Inflammatory macrophage treated with lipopolysaccharide for 1 hour (primary cell): Measurements from ENCODE around the gene PLXNC1.

Experiments used
- DNase-seq, 2 donors: peaks; one replicate each; pipeline ENCODE4 v3.0.0-alpha.2; 2020 to 2022

PLXNC1 gene

DNA sequence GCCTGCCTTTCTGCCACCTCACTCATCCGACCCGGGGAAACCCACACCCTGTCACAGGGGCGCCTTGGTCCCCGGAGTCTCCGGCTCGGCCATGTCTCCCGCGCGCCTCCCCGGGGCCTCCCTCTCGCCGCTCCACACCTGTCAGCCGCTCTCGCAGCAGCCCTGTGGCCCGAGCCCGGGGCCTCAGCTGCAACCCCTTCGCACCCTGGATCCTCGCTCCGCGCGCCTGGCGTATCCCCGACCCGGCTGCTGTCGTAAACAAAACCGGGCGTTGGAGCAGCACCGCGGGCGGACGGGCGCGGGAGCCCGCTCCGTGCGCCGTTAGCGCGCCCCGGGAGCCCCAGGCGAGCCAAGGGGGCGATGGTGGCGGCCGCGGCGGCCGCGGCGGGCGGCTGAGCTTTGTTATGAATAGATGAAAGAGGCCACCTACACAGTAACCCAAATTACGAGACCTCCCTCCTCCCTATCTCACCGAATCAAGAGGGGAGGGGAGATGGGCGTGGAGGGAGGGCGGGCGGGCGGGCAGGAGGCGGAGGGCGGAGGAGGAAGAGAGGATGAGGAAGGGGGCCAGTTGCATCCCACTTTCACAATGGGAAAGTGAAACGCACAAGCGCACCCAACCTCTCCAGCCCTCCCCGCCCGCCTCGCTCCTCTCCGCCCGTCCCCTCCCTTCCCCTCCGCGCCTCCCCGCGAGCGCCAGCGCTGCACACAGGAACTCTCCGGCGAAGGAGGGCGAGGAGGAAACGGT is at the start of gene PLXNC1:
Gene PLXNC1, plus strand, starts transcription at position 587 of the 748 bp plus-strand sequence. CDS start 395 bp downstream, outside the sequence.
- DNase-seq = peak; percentile 70 to 73

DNA sequence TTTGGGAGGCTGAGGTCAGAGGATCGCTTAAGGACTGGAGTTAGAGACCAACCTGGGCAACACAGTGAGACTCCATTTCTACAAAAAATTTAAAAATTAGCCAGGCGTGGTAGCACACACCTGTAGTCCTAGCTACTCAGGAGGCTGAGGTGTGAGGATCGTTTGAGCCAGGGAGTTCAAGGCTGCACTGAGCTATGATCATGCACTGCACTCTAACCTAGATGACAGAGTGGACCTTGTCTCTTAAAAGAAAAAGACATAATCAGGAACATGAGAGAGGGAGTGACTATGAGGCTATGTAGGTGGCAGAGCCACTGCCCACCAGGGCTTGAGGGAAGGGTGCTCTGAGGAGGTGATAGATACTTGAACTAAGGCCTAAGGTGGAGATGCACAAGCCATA is 49.2 kb upstream of the PLXNC1 start:
- no peak for DNase-seq

DNA sequence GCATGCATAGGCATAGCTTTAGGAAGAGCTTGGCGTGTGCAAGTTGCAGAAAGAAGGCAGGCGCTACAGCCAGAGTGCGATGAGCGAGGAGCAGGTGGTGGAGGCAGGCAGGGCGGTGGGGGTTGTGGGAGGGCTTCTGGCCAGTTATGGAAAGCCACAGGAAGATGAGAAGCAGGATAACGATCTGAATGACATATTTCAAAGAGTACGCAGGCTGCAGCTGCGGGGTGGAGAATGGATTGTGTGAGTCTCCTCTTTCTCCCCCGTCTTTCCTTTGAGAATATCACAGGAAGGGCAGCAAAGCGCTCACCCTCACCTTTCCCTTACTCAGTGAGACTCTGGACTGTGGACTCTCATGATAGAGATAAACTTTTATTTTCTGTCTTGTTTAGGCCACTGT is 48.7 kb upstream of the PLXNC1 start:
- DNase-seq = no peak

- no peak for DNase-seq
These were observed 48.2 kb upstream of the PLXNC1 start for GRCh38 chr12:94100211-94100627.

DNA sequence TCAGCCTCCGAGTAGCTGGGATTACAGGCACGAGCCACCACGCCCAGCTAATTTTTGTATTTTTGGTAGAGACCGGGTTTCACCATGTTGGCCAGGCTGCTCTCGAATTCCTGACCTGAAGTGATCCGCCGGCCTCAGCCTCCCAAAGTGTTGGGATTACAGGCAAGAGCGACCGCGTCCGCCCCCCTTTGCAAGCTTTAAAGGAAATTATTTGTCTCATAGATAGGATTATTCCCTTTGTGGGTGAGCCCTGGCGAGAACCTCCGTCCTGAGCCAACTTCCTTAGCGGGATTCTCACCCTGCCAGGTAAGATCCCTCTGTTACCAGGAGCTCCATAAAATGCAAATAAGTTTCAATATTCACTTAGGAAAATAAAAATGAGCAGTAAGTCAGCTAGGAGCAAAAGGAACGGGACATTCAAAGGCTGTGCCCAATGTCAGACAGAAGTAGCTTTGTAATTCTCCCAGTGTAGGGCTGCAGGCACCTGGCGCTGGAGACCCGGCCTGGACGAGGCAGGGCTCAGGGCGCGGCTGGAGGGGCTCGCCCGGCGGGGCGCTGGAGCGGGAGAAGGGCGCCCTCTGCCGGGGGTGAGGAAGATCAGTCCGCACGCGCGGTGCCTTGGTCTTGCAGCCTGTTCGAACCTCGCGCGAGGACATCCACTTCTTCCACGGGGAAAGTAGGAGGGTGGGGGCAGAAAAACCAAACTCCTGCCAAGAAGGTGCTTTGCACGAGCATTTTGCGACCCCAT is 47.2 kb upstream of the PLXNC1 start:
- DNase-seq = peak; percentile 40 to 76

- peak; percentile 79 to 96 for DNase-seq
These were observed 46.4 kb upstream of the PLXNC1 start for GRCh38 chr12:94101738-94102660.

- DNase-seq = peak; percentile 20 to 50
These were observed 44.4 kb upstream of the PLXNC1 start for GRCh38 chr12:94103986-94104385.

- DNase-seq = no peak
These were observed 40.5 kb upstream of the PLXNC1 start for GRCh38 chr12:94107910-94108309.

DNA sequence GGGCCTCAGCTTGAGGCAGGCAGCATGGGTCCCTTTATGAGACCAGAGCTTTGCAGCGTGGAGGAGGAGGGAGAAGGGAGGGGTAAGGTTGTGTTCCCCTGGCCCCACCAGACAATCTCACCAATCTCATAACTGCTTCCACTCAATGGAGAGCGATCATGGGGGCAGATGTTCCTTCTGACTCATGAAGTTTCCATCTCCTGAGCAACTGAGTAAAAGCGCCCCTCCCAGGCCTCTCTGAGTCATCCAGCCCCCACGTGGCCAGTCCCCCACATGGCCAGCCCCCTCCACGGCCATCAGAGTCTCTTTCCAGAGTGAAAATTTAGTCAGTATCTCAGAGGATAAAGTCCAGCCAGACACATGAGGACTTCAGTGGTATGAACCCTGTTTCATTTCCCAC is 39.2 kb upstream of the PLXNC1 start:
- peak; percentile 48 to 61 for DNase-seq

GRCh38 chr12:94110258-94110657 is 38.1 kb upstream of the PLXNC1 start:
- no peak for DNase-seq

GRCh38 chr12:94111302-94111701 is 37.1 kb upstream of the PLXNC1 start:
- DNase-seq = no peak

GRCh38 chr12:94112121-94112520 is 36.3 kb upstream of the PLXNC1 start:
- peak; percentile 44 to 68 for DNase-seq

GRCh38 chr12:94114166-94114565 is 34.2 kb upstream of the PLXNC1 start:
- no peak for DNase-seq

- DNase-seq = peak in 1 of 2 donors; percentile 46
These were observed 32.2 kb upstream of the PLXNC1 start for GRCh38 chr12:94116191-94116590.

DNA sequence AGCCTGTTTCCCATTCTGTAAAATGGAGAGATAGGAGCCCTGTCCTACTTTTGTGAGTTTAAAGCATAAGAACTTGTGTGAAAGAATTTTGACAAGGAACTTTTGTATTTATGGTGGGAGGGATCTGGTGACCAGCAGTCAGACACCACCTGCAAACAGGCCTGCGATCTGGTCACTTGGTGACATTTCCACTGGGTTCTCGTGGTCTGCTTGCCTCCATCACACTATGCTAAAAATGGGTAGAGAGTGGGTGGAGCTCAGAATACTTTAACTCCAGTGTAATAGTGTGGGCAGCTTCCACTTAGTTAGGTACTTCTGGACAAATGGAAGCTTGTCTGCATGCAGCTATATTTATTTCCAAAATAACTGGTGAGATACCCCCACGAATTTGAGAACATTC is 26.5 kb upstream of the PLXNC1 start:
- DNase-seq = peak; percentile 24 to 79

DNA sequence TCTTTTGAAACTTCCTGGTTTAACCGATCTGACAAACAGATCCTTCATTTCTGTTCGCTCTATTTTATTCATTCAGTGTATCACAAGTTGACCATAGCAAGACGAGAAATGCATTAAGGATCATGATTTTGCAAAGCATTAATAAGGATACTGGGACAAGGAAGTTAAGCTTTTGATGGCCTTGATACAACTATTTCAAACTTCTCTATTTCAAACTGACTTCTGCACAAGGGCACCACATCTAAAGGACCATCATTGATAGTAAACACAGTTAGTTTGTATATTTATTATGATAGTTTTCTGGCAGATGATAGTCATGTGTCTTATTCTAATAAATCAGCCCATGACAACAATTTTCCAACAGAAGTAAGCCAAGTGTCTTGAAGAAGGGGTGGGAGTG is 25.8 kb upstream of the PLXNC1 start:
- peak in 1 of 2 donors; percentile 25 for DNase-seq

- DNase-seq = peak; percentile 68 to 86
These were observed 25.2 kb upstream of the PLXNC1 start for GRCh38 chr12:94123127-94123526.

DNA sequence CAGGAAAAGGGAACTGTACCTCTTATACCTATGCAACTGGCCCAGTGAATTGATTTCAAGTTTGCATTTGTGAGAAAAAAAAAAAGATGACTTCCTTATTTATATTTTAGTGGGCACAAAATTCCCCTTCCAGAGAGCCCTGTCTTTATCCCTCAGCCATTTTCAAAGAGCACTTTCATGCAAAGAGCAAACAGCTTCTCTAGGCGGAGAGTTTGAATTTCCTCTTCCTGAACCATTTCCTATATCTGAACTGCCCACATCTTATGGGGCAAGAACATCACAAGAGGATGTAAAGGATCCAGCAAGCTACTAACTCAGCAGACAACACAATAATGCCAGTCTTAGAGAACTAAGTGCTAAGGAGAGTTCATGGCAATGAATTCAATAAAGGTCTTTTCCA is 22.3 kb upstream of the PLXNC1 start:
- peak; percentile 82 to 95 for DNase-seq

GRCh38 chr12:94127239-94128131 is 20.9 kb upstream of the PLXNC1 start:
- DNase-seq = no peak

DNA sequence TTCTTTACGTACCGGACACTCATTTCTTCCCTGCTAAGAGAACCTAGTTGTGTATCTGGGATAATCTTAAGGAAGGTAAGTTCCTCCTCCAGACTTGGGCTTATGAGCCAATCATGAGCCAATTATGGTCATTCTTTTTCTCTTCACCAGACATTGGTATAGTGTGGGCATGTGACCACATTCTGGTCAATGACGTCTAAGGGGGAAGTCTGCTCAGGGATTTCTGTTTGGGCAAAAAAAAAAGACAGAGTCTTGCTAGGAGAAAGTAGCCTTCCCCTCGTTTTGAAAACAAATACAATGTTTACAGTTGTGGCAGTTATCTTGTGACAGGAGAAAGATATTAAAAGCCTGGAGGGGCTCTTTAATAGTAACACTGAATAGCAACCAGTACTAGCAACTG is 20.1 kb upstream of the PLXNC1 start:
- DNase-seq = peak; percentile 51 to 72

DNA sequence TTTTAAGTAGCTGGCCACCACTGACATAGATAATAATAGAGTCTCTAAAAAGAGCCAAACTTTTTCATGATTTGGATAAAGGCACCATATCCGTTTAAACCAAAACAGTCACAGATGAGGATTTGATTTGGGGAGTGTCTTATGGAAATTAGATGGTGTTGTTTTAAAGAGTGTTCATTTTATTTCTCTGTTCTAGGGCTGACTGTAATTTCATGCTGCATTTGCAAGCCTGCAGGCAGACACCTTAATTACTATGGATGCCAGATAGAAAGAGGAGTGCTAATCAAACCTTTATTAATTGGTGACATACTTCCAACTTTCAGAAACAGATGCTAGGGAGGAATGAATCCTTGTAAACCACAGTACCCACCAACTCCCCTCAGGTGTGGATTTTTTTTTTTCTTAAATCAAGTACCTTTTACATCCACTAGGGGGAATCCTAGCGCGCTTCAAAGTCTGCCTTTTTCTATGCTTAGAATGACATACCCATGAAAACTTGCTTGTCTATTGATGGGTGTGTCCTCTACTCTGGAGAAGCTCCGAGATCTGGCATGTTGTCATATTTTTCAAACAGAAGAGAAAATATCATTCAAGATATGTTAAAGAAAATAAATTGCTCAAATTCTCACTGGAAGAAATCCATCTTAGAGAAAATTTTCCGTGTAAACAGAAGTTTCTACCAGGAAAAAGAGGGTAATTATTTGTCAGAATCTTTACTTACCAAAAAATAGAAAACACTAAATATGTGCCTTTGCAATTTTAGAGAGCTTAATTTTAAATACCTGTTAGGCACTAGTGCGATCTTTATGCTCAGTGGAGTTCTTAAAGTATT is 14.2 kb upstream of the PLXNC1 start:
- DNase-seq = peak; percentile 59 to 79
